Right atrium auricular region (tissue), 2 donors: Measurements from ENCODE around the gene MRE11. TPM values are rescaled to one million over a fixed set of nuclear protein-coding genes. Genes with fewer than 3 reads are reported as not detected.

ENCODE experiments used
- DNase-seq: peaks from one replicate; pipeline ENCODE4 v3.0.0-alpha.2; 2019; ENCODE audit warnings: low spot score
- H3K27ac ChIP-seq, 2 donors: fragments of 200-600 bp; sonication (generic); 1 replicate in 1 of 2; 2 replicates in 1 of 2; pipeline ENCODE4 v1.5.1; 2016 to 2019
- H3K27me3 ChIP-seq, 2 donors: fragments of 200-600 bp; sonication (generic); one replicate each; pipeline versions ENCODE4 v1.5.1 to v1.6.0; 2017 to 2019
- H3K36me3 ChIP-seq: fragments of 200-600 bp; sonication (generic); one replicate; pipeline ENCODE4 v1.5.1; 2016
- H3K4me1 ChIP-seq, 2 donors: fragments of 200-600 bp; sonication (generic); one replicate each; pipeline versions ENCODE4 v1.5.1 to v1.6.0; 2017 to 2019
- H3K4me3 ChIP-seq, 2 donors: fragments of 200-600 bp; sonication (generic); 1 replicate in 1 of 2; 2 replicates in 1 of 2; pipeline ENCODE4 v1.5.1; 2017 to 2019; ENCODE audit warnings: mild to moderate bottlenecking in 1 of 2, moderate library complexity in 1 of 2
- H3K9me3 ChIP-seq, 2 donors: fragments of 200-600 bp; sonication (generic); one replicate each; pipeline ENCODE4 v1.5.1; 2019
- CTCF ChIP-seq, 2 donors: fragments of 200-600 bp; sonication (generic); IDR thresholded peaks; one replicate each; pipeline ENCODE4 v1.5.1; 2019; ENCODE audit warnings: antibody characterized with exemption in 2 of 2
- total RNA-seq, 2 donors: library from RNA; depleted of rRNA; stranded (reverse); fragments of >200 nt; gene quantifications; one replicate each; pipeline ENCODE4 v1.1.0, GENCODE V29; 2016

Gene MRE11
- total RNA-seq, 2 donors from 2014 or later = 5.8 to 6.0 TPM

- TF ChIP-seq CTCF (IDR thresholded peaks at IDR 0.05) = no peak
These were observed 6.5 kb upstream of the MRE11 start for GRCh38 chr11:94500181-94500580.

GRCh38 chr11:94494126-94494680, 559 bp upstream of the MRE11 start:
- peak overlapping the region; percentile 68 to 81 for H3K27ac ChIP-seq
- peaks cover 0 to 17% of the 10 kb centered on the region in 2 donors for H3K4me1 ChIP-seq
- DNase-seq = no peak
- no peaks in the 10 kb centered on the region for H3K9me3 ChIP-seq
- peak overlapping the region; percentile 77 for H3K4me3 ChIP-seq
- H3K36me3 ChIP-seq = peaks cover 30% of the 10 kb centered on the region
- no peak for TF ChIP-seq CTCF (IDR thresholded peaks at IDR 0.05)
- no peaks in the 10 kb centered on the region for H3K27me3 ChIP-seq

More at GRCh38 chr11:94500181-94500580, 6.5 kb upstream of the MRE11 start:
- no peak for DNase-seq
- Histone ChIP-seq H3K27ac (no peak overlapping the region), H3K36me3 (peaks cover 46% of the 10 kb centered on the region), H3K4me1 (no peaks in the 10 kb centered on the region), H3K4me3 (no peak overlapping the region), H3K9me3 (no peaks in the 10 kb centered on the region), H3K27me3 (no peaks in the 10 kb centered on the region)

GRCh38 chr11:94486068-94486467, 7.6 kb downstream of the MRE11 start:
- no peaks in the 10 kb centered on the region for H3K27me3 ChIP-seq
- H3K9me3 ChIP-seq = no peaks in the 10 kb centered on the region
- H3K4me1 ChIP-seq = no peaks in the 10 kb centered on the region
- peaks cover 29% of the 10 kb centered on the region for H3K36me3 ChIP-seq
- DNase-seq = no peak
- no peak overlapping the region for H3K4me3 ChIP-seq
- H3K27ac ChIP-seq = no peak overlapping the region
- TF ChIP-seq CTCF (IDR thresholded peaks at IDR 0.05) = no peak

- TF ChIP-seq CTCF (IDR thresholded peaks at IDR 0.05) = no peak
- DNase-seq = no peak
- H3K9me3 ChIP-seq = no peaks in the 10 kb centered on the region
- H3K27me3 ChIP-seq = no peaks in the 10 kb centered on the region
- no peak overlapping the region for H3K27ac ChIP-seq
- no peak overlapping the region for H3K4me3 ChIP-seq
- no peaks in the 10 kb centered on the region for H3K4me1 ChIP-seq
- H3K36me3 ChIP-seq = peaks cover 25% of the 10 kb centered on the region
These were observed 12.3 kb downstream of the MRE11 start for GRCh38 chr11:94481342-94481741.

GRCh38 chr11:94477624-94478023, 16.0 kb downstream of the MRE11 start:
- Histone ChIP-seq H3K36me3 (peaks cover 20% of the 10 kb centered on the region), H3K4me1 (no peaks in the 10 kb centered on the region), H3K9me3 (no peaks in the 10 kb centered on the region), H3K4me3 (no peak overlapping the region), H3K27ac (no peak overlapping the region), H3K27me3 (no peaks in the 10 kb centered on the region)
- no peak for DNase-seq
- TF ChIP-seq CTCF (IDR thresholded peaks at IDR 0.05) = no peak
